GM18511 (cell line): Measurements from ENCODE around the gene HSPB9.
A peak's percentile ranks its signal among the peaks of the same experiment; 100 is the strongest.

Source experiments
- ATAC-seq: cut with Tn5 transposase; IDR thresholded peaks from one replicate; pipeline ENCODE4 v1.9.1; 2021; ENCODE audit warnings: mild to moderate bottlenecking, moderate library complexity; ENCODE audit not compliant: unreplicated experiment

The HSPB9 gene

GRCh38 chr17:42098730-42099399 is 23.7 kb upstream of the HSPB9 start:
- ATAC-seq, result no peak

GRCh38 chr17:42101513-42102292 is 20.9 kb upstream of the HSPB9 start:
- ATAC-seq, result no peak

DNA sequence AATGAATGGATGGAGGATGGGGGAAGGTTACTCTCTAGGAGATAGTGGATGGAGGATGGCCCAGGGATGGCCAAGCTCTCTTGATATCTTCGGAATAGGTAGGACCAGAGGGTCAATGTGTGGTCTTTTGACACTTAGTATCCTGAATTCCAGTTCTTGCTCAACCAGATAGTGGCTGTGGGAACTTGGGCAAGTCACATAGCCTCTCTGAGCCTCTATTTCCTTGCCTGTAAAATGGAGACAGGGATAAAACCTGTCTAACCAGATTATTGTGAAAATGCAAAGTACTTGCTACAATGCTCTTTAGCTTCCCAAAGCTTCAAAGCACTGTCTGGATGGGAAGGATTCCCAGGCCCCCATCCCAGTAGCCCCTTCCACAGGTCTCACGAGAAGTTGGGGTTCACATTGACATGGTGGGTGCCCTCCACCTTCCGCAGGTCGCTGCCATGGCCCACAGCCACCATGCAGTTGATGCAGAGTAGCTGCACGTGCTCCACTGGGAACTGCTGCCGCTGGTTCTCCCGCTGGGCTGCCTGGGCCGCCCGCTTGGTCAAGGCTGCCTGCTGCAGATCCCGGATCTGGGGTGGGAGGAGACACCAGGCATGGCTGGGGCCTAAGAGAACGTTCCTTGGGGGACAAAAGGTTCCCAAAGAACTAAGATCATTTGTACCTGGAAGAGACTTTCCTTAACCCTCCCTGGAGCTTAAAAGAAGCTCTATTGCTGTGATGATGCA is 19.2 kb upstream of the HSPB9 start:
- ATAC-seq, result no peak

GRCh38 chr17:42104264-42104663 is 18.3 kb upstream of the HSPB9 start:
- no peak for ATAC-seq

GRCh38 chr17:42106009-42106408 is 16.6 kb upstream of the HSPB9 start:
- ATAC-seq, result no peak

GRCh38 chr17:42107124-42107523 is 15.5 kb upstream of the HSPB9 start:
- no peak for ATAC-seq

DNA sequence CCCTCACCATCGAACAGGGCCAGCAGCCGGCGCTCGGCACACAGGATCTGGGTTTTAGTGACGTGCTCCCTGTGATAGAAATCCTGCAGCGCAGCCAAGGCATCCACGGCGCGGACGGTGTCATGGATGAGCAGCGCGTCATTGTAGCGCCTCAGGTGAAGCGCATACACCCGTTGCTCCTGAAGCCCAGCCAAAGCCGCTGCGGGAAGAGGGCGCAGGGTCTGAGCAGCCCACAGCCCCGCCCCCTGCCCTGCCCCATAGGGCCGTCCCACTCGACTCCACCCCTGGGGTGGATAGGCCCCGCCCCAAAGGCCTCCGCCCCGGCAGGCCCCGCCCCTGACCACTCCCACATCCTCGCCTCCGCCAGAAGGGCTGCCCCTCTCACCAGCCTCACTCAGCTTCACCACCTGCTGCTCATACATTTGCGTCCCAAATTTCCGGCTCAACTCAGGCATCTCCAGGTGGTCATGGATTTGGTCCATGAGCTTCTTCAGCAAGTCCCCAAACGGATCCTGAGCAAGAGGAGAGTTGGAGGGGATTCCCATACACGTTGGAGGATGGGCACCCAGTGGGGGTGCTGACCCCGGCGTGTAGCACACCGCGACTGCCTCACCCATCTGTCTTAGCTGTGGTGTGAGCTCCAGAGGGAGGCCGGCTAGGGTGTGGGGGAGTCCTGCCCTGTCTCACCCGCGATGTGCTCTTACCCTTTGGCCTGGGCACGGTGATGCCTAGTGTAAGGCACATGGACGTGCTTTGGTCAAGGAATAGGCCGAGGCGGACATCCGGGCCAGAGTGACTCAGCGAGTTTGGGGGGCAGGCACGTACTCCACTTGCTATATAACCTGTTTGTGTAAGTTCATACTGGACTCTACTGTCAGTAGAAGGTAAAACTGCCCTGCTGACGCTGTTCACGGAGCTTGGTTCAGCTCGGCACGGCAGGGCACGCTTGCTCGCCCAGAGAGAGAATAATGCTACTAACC is 14.7 kb upstream of the HSPB9 start:
- peak; percentile 43 for ATAC-seq

DNA sequence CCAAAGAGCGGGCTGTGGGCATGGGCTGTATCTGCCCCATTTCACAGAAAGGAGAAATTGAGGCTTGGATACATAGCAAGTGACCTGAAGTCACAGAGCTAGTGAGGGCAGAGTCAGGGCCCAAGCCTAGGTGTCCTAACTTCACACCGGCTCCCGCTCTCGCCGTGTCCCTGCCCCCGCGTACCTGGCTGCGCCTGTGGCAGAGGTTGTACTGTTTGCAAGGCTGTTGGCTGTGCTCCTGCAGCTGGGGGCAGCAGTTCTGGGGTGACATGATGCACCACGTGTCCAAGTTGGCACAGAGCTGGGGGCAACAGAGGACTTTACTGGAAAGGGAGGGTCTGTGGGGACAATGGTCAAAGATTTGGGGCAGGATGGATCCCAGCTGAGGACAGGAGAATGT is 13.5 kb upstream of the HSPB9 start:
- no peak for ATAC-seq

DNA sequence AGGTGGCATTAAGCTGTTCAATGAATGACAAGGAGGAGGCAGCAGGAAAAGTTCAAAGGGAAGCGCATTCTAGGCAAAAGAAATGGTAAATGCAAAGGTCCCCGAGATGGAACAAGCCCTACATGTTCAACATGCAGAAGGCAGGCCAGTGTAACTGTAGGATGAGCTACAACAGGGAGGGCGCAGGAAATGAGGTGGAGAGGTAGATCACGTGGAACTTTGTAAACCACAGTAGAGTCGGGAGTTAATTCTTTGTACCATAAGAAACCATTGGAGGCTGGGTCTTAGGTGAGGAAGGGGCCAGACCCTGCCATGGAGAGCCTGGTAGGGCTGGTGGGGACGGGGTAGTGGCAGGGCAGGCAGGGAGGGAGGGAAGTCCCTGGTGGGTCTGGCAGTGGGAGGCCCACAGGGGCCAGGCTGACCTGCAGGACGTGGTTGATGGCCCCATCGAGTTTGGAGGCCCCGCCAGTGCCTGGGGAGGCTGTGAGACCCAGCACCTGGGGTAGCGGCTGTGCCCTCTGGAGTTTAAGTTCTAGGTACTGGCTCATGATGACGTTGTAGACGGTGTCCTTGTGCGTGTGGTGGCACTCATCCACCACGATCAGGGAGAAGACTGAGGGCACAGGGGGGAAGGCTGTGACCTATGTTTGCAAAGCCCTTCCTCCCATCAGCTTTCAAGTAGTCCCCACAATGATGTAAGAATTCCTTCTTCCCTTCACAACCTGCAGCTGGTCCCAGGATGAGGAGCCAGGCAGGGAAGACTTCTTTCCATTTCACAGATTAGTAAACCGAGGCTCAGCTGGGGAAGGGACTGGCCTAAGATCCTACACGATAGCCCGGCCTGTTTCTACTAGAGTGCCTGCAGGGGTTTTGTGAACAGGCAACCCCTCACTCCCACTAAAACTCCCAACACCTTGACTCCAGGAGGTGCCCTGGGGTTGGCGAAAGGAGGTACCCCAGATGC is 12.0 kb upstream of the HSPB9 start:
- ATAC-seq, result no peak

DNA sequence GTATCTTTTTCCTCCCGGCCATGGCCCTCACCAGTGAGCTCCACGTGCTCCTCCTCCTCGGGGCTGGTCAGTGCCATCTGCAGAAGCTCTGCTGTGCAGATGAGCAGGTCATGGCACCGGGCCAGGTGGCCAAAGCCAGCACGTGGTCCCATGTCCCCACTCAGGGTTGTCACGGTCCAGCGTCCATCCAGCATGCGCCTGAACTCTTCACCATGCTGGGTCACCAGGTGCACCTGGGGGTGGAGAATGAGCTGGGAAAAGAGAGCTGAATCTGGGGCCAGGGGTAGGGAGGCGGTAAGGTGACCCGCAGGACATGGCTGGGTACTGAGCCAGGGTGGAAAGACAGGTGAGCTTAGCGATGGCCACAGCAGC is 11.4 kb upstream of the HSPB9 start:
- no peak for ATAC-seq

DNA sequence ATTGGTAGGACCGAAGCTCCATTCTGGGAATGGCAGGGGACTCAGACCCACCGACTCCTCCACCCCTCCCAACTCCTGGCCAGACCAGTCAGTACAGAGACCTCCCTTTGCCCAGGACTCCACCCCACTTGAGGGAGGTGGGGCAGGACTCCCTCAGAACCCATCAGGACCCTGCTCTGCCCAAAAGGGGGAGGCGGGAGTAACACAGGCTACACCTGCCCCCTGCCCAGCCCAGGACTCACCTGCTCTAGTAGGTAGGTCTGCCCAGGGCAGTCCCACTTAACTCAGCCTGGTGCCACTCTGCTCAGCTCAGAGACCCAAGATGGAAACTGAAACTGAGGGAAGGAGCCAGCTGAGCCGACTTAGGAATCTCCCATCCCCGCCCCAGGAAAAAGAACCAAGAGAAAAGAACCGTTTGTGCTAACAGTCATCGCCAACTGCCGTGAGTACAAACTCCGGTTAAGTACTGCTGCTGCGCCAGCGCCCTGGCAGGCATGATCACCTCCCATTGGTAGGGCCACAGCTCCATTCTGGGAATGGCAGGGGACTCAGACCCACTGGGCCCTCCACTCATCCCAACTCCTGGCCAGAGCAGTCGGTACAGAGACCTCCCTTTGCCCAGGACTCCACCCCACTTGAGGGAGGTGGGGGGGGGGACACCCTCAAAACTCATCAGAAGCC is 10.6 kb upstream of the HSPB9 start:
- peak; percentile 17 for ATAC-seq

- peak; percentile 81 for ATAC-seq
Measured at GRCh38 chr17:42112552-42113176, 9.9 kb upstream of the HSPB9 start, which contains the start of gene DHX58. Gene DHX58, minus strand, starts transcription at chr17:42112714. Its CDS starts 822 bp downstream, at chr17:42111892.

- ATAC-seq, result no peak
Measured at GRCh38 chr17:42113293-42114069, 9.1 kb upstream of the HSPB9 start.

- no peak for ATAC-seq
Measured at GRCh38 chr17:42114118-42114517, 8.5 kb upstream of the HSPB9 start.

DNA sequence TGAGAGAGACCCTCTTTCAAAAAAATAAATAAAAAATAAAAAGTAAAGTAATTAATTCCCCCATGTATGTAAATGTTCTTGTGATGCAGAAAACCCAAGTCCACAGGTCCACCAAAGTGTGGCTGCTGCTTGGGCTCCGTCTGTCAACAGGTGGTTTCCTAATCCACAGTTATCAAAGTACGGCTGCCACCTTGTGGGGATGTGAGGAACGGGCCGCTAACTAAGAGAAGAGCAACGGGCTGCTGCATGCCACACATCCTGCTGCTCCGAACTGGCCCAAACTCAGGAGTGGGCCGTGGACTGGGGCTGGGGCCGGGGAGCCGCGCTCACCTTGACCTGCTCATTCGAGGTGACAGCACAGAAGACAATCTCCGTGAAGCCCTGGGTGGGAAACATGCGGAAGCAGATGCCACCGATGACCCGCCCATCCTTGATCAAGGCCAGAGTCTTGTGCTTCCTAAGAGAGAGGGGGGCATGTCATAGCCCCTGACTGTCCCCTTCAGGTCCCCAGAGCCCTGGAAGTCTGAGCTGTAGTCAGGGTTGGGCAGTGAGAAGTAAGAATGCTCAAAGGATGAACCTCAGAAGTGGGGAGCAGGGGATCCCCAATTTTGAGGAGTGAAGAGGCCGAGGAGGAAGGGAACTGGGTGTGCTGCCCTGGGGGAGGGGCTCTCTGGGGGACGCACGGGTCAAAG is 5.8 kb upstream of the HSPB9 start:
- ATAC-seq, result no peak

DNA sequence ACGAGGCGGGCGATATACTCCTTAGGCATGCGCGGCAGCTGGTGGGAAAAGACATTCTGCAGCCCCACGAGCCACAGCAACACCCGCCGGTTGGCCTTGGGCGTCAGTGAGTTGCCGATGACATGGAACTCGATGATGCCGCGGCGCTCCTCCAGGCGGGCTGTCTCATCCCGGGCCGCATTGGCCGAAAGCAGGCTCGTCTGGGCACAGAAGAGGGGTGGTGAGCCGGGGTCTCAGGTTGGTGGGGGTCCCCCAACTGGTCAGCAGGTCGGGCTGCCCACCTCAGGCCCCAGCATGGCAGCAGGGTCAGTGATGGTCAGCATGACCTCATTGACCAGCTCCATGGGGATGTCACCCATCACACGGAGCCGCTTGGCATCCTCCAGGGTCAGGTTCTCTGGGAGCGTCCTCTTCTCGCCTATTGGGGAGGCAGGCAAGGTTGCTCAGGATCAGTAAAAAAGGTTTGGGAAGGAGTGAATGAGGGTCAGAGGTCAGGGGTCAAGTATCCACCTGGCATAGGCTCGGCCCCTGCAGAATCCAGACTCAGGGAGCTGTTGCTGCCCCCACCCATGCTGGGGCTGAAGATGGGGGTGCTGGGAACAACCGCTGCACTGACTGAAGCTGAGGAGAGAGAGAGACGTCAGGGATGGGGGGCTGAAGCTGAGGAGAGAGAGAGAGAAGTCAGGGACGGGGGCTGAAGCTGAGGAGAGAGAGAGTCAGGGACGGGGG is 5.0 kb upstream of the HSPB9 start:
- ATAC-seq, result no peak
